Eye (tissue), 1 donor: ENCODE data around the gene PEPD.

ENCODE experiments used
- DNase-seq: peaks from one replicate; pipeline ENCODE4 v3.0.0-alpha.2; 2015

PEPD gene

DNA sequence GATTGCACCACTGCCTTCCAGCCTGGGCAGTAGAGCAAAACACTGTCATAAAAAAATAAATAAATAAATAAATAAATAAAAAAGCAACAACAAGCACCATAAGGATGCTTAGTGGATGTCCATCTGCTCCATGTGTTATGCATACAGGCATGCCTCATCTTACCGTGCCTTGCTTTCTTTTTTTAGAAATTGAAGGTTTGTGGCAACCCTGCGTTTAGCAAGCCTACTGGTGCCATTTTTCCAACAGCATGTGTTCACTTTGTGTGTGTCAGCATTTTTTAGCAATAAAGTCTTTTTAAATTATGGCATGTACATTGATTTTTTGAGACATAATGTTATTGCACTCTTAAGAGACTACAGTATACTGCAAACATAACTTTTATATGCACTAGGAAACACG, 68.3 kb downstream of the PEPD start:
- DNase-seq = no peak

DNA sequence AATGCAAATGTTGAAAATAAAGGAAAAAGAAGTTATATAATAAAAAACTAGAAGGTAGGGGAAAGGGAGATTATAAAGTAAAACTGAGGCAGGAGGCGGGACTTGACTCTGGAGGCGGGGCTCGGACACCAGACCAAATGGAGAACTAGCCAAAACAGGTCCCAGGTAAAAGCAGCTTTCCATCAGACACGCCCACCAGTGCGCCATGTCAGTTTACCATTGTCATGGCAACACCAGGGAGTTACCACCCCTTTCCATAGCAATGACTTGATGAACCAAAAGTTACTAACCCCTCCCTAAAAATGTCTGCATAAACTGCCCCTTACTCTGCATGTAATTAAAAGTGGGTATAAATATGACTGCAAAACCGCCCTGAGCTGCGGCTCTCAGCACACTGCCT, 70.9 kb downstream of the PEPD start:
- DNase-seq = no peak

DNA sequence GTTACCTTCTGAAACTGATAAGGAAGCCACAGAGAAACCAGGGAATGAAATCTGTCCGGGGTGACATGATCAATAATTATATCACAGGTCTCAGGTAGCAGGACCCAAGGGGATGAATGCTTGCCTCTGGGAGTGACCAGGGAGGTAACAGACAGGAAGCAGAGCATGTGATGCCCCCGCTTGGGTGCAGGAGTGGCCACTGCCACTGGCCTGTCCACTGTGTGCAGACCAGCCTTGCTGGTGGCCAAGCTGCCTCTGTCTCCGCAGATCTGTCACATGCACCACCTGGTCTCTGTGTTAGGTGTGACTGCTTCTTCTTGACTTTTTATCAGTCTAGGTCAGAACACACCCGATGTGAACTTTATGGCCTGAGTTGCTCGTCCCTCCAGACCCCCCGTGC, 71.8 kb downstream of the PEPD start:
- DNase-seq = no peak

DNA sequence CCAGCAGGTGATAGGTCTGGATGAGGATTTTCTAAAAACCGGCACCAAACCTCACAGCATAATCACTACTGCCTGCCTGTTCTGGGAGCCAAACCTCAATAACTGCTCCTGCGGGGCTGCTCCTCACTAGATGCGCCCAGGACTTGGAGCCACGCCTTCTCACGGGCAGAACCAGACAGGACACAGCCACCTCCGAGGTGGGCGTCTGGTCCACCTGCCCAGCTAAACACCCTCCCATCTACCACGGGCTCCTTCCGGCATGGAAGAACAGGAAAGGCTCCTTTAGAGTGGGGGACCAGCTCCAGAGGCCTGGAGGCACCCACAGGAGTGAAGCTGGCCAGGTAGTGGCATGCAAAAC, 73.5 kb downstream of the PEPD start:
- no peak for DNase-seq

DNA sequence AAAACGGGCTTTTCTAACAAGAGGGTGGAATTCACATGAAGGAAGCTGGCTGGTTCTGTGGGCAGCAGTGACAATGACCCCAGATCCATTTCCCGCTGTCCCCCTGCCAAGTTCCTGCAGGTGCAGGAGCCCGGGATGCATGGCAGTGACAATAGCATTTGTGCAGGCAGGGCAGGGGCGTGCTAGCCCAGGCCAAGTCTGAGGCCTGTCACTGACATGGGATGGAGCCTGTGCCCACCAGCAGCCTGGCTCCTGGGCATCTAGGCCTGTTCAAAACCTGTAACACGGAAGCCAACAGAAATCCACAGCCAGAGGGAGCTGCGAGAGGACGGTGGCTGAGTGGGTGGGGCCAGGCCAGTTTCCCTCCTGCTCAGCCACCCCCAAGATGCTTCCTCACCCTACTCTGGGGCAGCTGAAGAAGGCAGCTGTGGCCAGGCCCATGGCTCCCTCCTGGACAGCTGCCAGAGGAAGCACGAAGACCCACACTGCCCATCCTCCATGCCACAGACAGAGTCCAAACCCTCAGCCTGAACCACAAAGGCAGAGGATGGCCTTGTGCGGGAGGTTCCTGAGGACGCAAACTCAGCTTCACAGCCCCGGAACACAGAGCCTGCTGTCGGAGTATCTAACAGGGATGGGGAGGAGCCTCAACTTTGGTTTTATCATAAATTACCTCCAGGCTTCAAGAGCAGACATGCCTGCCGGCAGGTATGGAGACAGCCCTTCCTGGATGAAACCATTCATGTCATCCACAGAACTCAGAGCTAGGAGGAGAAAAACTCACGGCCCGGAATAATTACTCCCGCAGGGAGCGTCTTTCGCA, 74.0 kb downstream of the PEPD start:
- DNase-seq = no peak

DNA sequence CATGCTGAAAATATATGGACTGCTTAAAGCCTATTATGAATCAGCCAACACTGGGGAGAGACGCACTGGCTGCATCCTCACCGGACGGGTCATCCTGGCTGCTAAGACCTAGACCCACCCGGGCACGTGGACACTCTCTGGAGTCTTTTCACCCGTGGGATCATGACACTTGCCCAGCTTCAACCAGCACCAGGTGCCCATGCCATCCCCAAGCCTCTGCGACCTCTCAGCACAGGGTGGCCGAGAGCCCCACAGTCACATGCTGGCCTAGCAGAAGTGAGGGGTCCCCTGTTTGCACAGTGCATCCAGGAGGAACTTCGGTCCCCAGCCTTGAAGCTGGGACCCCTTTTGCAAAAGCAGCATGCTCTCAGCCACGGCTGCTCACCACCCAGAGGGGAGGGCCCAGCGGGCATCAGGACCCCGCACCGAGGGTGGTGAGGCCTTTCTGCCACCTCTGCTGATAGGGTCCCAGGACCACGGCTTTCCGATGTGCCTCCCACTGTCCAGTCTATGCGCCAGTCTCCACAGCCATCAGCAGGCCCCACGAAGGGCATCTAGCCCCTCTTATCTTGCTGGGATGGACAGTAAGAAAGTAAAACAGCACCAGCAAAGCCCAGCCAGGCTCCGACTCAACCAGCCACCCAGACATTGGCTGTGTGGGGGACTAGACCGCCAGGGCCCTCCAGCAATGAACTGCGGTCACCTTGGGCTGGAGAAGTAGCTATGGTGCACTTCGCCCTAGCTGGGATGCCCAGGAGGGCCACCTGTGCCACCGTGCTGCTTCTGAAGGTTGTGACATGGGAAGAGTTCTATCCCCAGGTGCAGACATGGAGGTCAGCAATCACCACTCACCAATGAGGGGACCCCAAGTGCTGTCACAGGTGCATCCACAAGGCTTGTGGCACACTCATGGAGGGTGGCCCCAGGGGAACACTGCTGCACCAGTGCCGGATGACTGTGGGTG, 75.0 kb downstream of the PEPD start:
- no peak for DNase-seq

DNA sequence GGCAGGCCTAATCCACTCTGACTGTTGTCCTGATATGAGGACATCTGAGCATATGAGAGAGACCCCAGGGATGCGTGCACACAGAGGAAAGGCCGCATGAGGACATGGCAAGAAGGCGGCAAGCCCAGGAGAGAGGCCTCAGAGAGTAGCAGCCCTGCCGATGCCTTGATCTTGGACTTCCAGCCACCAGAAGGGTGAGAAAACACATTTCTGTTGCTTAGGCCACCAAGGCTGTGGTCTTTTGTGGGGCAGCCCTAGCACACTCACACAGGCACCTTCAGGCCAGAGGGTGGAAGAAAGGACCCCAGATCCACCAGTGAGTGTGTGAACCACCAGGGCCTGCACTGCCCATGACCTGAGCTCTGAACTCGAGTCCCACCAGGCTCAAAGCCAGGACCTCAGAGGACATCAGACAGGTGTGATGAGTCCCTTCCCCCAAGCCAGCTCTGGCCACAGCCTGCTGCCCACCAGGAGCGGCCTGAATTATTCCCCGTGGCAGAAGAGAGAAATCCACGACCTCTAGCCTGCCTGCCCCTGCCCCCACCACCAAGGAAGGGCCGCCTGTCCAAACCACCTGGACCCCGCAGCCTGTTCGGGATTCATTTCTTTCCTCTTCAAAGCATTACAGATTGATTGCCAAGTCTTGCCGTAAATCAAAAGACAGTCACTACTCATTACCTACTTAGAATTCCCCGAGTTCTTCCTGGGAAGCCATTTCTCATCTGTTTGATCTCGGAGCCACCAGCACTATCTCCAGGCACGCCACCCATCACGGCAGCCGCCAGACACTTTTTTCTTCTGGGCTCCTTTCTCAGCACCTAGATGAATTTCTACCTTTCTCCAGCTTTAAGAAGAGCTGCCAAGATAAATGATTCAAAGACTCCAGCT, 75.9 kb downstream of the PEPD start:
- no peak for DNase-seq

DNA sequence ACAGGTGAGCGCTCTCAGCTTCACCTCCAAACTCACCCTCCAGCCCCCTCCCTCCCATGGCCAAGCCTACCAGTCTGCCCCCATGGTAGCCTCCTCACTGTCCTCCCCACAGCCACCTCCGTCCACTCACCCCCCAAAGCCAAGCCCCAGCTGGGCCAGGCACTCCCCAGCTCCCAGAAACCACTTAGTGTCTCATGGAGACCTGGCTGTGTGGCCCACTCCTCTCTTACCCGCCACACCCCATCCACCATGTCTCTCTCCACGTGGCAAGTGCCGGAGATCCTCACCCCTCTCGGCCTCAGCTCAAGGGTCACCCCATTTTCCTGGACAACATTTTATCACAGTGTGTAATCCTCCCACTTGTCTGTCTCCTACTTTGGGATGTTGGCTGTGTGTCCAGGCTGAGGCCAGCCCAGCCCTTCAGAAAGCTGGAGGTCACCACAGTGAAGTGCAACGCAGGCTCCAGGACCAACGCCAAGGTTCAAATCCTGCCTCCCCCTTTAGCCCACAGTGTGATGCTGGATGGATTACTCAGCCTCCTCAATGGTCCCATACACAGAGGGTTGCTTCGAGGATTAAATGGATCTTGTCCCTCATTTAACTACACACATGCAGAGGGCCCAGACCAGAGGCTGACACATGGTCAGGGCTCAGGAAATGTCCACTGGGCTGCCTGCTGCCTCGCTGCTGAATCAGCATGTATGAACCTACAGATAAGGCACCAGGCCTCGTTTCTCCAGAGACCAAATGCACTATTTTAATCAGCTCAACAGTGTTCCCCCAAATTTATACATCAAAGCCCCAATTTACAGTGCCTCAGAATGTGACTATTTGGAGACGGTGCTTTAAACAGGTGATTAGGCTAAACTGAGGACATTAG, 76.8 kb downstream of the PEPD start:
- no peak for DNase-seq

DNA sequence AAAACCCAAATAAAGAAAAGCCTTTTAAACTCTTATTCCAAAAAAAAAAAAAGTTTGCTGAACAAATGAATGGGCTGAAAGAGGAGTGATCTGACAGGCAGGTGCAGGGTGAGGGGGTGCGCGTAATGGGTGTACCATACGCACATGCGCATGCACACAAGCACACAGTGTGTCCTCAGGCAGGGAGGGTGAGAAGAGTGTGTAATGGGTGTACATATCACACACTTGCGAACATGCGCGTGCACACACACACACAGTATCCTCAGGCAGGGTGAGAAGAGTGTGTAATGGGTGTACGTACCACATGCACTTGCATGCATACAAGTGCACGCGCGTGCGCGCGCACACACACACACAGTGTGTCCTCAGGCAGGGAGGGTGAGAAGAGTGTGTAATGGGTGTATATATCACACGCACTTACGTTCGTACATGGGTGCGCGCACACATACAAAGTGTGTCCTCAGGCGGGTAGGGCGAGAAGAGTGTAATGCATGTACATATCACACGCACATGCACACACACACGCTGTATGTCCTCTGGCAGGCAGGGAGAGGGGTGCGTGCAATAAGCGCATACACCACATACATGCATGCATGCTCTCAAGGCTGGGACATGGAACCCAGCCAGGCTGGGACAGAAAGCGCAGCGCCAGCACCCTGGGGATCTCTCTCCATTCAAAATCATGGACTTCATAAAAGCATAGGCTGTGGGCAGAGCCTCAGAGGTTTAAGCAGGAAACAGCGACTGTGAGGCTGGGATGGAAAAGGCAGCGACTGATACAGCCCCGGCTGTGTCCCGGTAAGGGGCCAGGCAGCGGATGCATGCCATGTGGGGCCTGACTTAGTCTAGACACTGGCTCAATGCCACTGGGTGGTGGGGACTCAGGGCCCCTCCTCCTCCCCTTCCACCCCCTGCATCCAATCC, 77.7 kb downstream of the PEPD start:
- DNase-seq = no peak

DNA sequence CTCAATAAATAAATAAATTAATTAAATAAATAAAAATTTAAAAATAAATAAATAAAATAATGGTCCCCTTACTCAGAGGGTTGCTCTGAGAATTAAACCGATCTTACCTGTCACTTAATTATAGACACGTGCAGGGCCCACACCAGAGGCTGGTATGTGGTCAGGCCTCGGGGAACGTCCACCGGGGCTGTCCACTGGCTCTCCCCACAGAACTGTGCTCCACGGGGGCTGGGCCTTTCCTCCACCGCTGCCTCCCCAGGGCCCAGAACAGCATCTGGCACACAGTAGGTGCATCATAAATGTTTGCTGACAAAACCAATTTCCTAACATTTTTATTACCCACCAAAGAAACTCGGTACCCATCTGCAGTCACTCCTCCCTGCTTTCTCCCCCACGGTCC, 78.9 kb downstream of the PEPD start:
- DNase-seq = no peak

DNA sequence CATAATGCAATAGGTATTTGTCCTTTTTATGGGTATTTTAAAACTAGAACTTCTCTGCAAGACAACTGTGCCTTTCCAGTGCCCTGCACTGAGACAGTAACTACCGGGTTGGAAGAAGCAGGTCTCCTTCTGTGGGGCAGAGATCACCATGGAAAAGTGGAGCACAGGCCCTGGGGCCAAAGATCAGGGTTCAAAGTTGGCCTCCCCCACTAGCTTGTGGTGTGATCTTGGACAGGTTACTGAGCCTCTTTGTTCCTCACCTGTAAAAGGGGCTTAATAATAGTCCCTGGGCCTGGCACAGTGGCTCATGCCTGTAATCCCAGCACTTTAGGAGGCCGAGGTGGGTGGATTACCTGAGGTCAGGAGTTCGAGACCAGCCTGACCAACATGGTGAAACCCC, 79.8 kb downstream of the PEPD start:
- no peak for DNase-seq

DNA sequence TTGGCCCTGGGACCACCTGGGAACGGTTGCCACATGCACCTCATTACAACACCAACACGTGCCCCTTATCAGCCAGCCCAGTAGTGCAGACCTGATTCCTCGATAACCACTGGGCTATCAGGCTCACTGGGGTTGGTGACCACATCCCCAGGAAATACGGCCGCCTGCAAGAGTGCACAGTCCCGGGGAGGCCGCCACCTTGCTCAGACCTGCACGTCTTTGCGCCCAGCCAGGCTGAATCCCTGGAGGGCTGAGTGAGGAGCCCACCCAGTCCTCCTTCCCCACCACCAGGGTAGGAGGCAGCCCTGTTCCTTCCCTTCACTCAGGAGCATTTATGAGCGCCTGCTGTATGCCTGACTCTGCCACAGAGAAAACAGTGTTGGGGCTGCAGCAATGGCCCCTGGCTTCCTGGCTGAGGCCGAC, 80.3 kb downstream of the PEPD start:
- no peak for DNase-seq

DNA sequence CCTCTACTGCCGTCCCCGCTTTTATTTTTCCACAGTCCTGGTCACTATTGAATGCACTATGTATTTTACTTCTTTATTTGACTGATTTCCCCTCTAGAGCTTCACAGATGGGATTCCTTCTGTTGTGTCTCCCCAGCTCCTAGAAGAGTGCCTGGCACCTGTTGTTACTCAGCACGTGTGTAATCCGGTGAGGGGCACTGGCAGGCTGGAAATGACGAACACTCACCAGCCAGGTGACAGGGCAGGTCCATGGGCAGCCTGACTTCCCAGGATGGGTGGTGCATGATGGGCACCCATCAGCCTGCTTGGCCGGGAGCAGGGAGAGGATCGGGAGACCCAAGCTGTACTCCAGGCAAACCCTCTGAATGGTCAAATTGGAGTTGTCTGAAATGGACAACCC, 80.9 kb downstream of the PEPD start:
- no peak for DNase-seq

DNA sequence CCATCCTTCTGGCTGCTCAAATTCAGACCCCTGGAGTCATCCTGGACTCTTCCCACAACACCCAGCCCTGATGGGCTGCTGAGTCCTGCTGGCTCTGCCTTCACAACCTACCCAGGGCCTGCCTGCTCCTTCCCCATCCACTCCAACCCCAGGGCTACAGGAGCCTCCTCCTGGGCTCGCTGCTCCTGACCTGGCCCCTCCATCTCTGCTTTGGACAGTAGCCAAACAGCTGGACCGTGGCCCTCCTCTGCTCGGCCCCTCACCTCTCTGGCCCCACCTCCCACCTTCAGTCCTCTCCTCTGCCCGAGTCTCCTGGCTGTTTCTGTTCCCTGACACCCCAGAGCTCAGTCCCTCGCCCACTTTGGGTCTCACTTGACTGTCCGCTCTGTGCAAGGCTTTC, 81.3 kb downstream of the PEPD start:
- no peak for DNase-seq

DNA sequence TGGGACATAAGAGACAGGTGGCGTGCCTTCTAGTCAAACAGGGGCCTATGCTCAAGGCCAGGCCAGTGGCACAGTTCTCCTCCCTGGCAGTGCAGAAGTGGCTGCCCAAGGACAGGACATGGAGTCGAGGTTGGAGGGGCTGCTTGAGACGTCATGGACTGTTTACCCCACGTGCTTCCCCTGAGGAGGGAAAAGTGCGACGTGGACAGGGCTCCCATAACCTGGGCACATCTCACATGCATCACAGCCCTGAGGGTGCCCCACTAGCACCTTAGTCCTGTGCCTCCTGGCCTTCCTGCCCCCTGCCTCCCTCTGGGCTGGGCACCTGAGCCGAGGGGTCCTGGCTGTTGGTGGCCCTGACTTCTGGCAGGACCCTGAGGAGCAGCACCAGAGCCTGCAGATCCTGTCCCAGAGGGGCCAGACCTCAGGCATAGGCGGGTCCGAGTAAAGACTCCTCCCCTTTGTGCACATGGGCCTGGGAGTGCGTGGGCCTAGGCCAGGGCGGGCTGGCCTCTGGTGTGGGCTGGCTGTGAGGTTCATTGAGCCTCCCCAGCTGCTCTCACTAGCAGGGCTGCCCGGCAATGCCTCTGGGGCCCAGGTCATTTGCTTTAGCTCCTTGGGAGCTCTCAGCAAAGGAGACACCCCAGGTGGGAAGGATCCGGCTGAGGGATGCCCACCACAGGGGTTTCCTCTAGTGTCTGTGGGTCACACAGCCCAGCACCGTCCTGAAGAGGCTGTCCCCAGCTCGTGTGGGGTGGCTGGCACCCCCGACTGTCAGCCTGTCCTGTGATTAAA, 82.4 kb downstream of the PEPD start:
- DNase-seq = no peak

DNA sequence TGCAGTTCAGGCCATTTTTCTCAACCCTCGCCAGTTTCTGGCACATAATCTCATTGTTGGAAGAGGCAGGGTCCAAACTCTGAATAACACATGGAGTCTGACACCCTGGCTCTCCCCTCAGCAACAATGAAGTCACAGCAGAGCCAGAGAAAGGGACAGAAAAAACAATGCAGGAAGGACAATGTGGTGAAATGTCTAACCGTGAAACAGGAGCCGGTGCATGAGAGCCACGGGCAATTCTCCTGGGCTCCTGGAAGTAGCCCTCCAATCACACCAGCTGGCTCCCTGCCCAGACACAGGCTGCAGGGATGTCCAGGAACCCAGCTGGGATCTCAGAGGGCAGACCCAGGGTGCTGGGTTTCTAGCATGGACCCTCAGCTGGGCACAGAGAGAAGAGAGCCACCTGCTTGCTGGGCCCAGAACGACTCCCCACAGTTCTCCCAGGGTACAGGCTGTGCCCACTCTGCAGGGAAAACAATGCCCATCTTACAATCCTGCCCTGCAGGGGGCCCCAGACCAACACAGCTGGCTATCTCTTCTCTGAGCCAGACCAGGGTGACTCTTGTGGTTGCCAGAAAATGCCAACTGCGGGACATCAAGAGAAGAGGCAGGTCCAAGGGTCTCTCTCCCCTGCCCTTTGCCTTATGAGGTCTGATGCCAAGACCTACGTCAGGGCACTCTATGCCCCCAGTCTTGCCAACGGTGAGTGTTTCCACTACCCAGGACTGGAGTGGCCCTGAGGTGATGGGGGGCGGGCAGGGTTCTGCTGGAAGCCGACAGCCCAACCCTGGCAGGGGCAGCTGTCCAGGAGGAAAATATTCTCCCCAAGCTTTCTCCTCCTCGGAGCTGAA, 83.5 kb downstream of the PEPD start:
- DNase-seq = no peak

DNA sequence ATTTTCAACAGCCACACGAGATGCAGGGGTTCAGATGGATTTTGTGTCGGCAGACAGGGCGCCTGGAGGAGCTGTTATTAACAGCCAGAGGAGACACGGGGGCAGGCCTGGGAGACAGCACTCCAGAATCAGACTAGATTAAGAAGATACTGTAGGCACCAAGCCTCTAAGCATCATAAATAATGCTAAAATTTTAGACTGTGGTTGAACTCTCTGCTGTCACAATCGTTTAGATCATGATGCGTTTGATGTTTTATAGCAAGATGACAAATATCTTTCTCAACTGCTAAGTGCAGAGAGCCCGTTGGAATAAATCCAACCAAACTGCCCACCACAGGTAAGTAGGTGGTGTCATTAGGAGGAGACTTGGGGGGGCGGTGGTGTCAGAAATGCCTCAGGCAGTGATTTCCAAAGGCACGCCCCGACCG, 84.2 kb downstream of the PEPD start:
- DNase-seq = peak; percentile 43

DNA sequence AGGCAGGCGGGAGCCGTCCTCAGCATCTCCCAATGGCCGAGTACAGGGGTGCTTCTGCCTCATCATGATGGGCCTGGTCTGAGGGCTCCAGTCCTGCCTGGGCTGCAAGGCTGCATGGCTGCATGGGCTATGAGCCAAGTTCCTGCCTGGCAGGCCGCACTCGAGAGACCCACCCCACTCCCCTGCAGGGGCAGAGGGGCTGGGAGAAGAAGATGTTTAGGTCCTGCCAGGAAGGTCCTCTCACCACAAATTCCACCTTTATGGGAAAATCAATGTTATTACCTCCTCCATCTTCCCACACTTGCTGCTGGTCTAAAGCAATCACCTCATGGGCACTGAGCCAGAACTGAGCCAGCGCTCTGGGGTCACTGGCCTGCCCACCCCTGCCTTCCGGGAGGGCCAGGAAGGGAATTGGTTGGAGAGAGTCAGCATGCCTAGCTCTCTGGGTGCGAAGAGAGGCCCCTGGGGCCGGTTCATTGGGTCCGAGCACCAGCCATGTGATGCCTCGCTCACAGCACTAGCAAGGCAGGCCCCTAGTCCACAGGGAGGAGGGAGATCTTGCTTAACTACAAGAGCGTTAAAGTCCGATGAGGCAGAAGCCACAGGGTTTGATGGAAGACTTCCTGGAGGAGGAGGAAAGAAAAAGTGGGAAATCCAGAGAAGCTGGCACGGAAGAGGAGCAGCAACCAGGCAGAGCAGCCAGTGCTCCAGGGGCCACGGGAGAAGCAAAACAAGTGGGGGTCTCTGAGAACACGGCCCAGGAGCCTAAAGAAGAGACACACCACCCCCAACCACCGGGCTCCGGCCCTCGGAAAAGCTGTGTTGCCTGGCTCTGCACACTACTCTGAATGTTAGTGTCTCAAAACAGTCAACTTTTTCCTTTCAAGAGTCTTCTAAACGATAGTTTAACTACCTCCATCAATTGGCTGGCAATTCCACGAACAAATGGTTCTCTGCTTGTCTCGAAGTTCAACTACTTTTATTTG, 84.9 kb downstream of the PEPD start:
- DNase-seq = no peak
